Immature natural killer cell (primary cell): ENCODE measurements around the gene HSPA12A. TPM values are rescaled to one million over a fixed set of nuclear protein-coding genes. Genes with fewer than 3 reads are reported as not detected.

Experiments
- DNase-seq, 3 donors: peaks; one replicate each; pipeline ENCODE4 v3.0.0; 2022; ENCODE audit warnings: mixed read lengths in 1 of 3
- H3K27ac Mint-ChIP-seq, 6 donors: one replicate each; pipeline ENCODE4 v1.8.0; 2020; ENCODE audit warnings: mixed read lengths in 6 of 6, mild to moderate bottlenecking in 5 of 6, inconsistent platforms in 4 of 6, moderate library complexity in 3 of 6
- H3K27me3 Mint-ChIP-seq, 3 donors: one replicate each; pipeline ENCODE4 v1.8.0; 2020 to 2021; ENCODE audit warnings: low read depth in 3 of 3, mild to moderate bottlenecking in 3 of 3, mixed read lengths in 3 of 3, moderate library complexity in 3 of 3, inconsistent platforms in 1 of 3
- H3K36me3 Mint-ChIP-seq, 3 donors: one replicate each; pipeline ENCODE4 v1.8.0; 2020; ENCODE audit warnings: mixed read lengths in 3 of 3, inconsistent platforms in 2 of 3, mild to moderate bottlenecking in 2 of 3
- H3K4me1 Mint-ChIP-seq, 2 donors: one replicate each; pipeline ENCODE4 v1.8.0; 2020; ENCODE audit warnings: inconsistent platforms in 2 of 2, mild to moderate bottlenecking in 2 of 2, mixed read lengths in 2 of 2, moderate library complexity in 1 of 2
- H3K4me3 Mint-ChIP-seq, 5 donors: one replicate each; pipeline ENCODE4 v1.8.0; 2020; ENCODE audit warnings: mild to moderate bottlenecking in 5 of 5, mixed read lengths in 5 of 5, inconsistent platforms in 3 of 5, moderate library complexity in 3 of 5
- H3K9me3 Mint-ChIP-seq, 6 donors: one replicate each; pipeline ENCODE4 v1.8.0; 2020; ENCODE audit warnings: mild to moderate bottlenecking in 6 of 6, mixed read lengths in 6 of 6, inconsistent platforms in 4 of 6, moderate library complexity in 3 of 6
- polyA plus RNA-seq, 3 donors: library from polyadenylated mRNA; unstranded; fragments of 300-500 nt; fragmentation: Illumina TruSeq; gene quantifications; one replicate each; pipeline ENCODE4 v1.2.3, GENCODE V29; 2021

Gene HSPA12A
- polyA plus RNA-seq, 3 donors from 2014 or later, result 0.04 TPM; not detected in 2

- Mint-ChIP-seq H3K4me1 (no peaks in the 10 kb centered on the region), H3K27ac (no peak overlapping the region), H3K4me3 (no peak overlapping the region), H3K9me3 (peaks cover 0 to 3% (median 0%) of the 10 kb centered on the region in 6 donors), H3K36me3 (no peaks in the 10 kb centered on the region), H3K27me3 (peaks cover 0 to 8% (median 4%) of the 10 kb centered on the region in 3 donors)
- no peak for DNase-seq
Measured at GRCh38 chr10:116667484-116667883, 74.9 kb downstream of the HSPA12A start.

DNA sequence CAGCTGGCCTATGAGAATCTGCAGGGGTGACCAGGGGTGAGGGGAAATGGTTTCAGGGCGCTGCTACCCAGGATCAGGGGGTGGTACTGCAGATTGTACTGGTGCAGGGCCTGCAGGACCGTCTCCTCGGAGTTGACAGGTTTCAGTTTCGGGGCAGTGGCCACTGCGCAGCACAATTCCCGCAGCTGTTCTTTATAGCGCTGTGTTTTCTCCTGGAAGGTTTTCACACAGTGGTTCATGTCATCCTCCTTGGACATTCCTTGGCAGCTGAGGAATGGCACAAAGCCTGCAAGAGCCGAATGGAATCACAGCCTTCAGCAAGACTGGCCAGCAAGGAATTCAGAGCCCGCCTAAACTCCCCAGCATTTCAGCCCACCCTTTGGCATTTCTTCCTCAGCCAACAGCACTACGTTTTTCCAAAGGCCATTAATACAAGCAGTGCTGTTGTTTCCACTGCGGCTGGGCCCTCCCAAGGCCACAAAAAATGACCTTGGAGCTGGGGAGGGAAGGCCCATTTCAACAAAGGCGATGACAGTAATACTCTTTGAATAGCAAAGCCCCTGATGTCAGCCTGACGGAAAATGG is 76.7 kb downstream of the HSPA12A start:
- no peak for DNase-seq
- Mint-ChIP-seq H3K27me3 (peaks cover 0 to 8% (median 4%) of the 10 kb centered on the region in 3 donors), H3K4me1 (no peaks in the 10 kb centered on the region), H3K4me3 (no peak overlapping the region), H3K36me3 (no peaks in the 10 kb centered on the region), H3K9me3 (peaks cover 0 to 2% (median 0%) of the 10 kb centered on the region in 6 donors), H3K27ac (no peak overlapping the region)

GRCh38 chr10:116664631-116665030 is 77.7 kb downstream of the HSPA12A start:
- no peak overlapping the region for H3K27ac Mint-ChIP-seq
- H3K9me3 Mint-ChIP-seq, result no peaks in the 10 kb centered on the region
- H3K4me3 Mint-ChIP-seq, result no peak overlapping the region
- H3K4me1 Mint-ChIP-seq, result no peaks in the 10 kb centered on the region
- DNase-seq, result no peak
- H3K36me3 Mint-ChIP-seq, result no peaks in the 10 kb centered on the region
- H3K27me3 Mint-ChIP-seq, result peaks cover 0 to 8% (median 4%) of the 10 kb centered on the region in 3 donors

DNA sequence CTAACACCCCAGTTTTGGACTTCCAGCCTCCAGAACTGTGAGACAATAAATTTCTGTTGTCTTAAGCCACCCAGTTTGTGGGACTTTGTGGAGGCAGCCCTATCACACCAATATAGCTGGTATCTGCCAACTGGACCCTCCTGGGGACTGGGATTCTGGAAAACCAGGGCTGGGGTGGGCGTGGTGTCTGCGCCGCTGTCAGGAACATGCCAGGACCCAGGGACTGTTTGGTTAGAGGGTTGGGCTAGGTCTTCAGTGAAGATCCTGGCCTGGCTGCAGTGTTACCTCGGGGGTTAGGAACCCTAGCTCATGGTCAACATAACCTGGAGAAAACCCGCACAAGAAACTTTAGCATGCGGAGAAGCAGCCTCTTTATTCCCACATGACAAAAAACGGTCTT is 79.0 kb downstream of the HSPA12A start:
- peaks cover 0 to 3% (median 0%) of the 10 kb centered on the region in 3 donors for H3K27me3 Mint-ChIP-seq
- no peaks in the 10 kb centered on the region for H3K4me1 Mint-ChIP-seq
- no peak overlapping the region for H3K4me3 Mint-ChIP-seq
- no peak overlapping the region for H3K27ac Mint-ChIP-seq
- no peaks in the 10 kb centered on the region for H3K9me3 Mint-ChIP-seq
- no peaks in the 10 kb centered on the region for H3K36me3 Mint-ChIP-seq
- DNase-seq, result no peak

- Mint-ChIP-seq H3K4me1 (no peaks in the 10 kb centered on the region), H3K36me3 (no peaks in the 10 kb centered on the region), H3K27ac (no peak overlapping the region), H3K27me3 (peaks cover 0 to 1% (median 0%) of the 10 kb centered on the region in 3 donors), H3K4me3 (no peak overlapping the region), H3K9me3 (no peaks in the 10 kb centered on the region)
- no peak for DNase-seq
Measured at GRCh38 chr10:116660860-116661259, 81.5 kb downstream of the HSPA12A start.

- no peaks in the 10 kb centered on the region for H3K9me3 Mint-ChIP-seq
- H3K4me1 Mint-ChIP-seq, result no peaks in the 10 kb centered on the region
- H3K27ac Mint-ChIP-seq, result no peak overlapping the region
- no peak for DNase-seq
- no peaks in the 10 kb centered on the region for H3K36me3 Mint-ChIP-seq
- H3K27me3 Mint-ChIP-seq, result no peaks in the 10 kb centered on the region
- H3K4me3 Mint-ChIP-seq, result no peak overlapping the region
Measured at GRCh38 chr10:116659049-116659670, 83.2 kb downstream of the HSPA12A start.

GRCh38 chr10:116657863-116658551 is 84.4 kb downstream of the HSPA12A start:
- peaks cover 0 to 3% (median 1%) of the 10 kb centered on the region in 3 donors for H3K27me3 Mint-ChIP-seq
- no peak overlapping the region for H3K27ac Mint-ChIP-seq
- peaks cover 0 to 4% (median 0%) of the 10 kb centered on the region in 6 donors for H3K9me3 Mint-ChIP-seq
- no peaks in the 10 kb centered on the region for H3K36me3 Mint-ChIP-seq
- no peak overlapping the region for H3K4me3 Mint-ChIP-seq
- DNase-seq, result no peak
- no peaks in the 10 kb centered on the region for H3K4me1 Mint-ChIP-seq

DNA sequence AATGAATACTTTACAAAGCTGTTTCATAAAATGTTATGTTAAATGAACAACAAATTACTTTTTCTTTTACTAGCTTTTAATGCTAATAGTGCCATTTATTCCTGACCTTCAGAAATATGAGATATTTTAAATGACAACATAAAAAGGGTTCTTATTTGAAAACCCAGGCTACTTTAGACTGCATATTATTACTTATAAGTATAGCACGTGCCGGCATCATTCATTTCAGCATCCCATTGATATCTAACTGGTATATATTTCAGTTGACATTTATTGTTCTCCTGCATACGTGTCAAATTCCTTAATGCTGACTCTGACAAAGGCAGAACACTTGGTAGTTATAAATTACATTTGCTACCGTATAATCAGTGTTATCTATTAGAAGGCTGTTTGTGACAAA is 86.3 kb downstream of the HSPA12A start:
- no peaks in the 10 kb centered on the region for H3K4me1 Mint-ChIP-seq
- H3K27me3 Mint-ChIP-seq, result peaks cover 0 to 3% (median 3%) of the 10 kb centered on the region in 3 donors
- H3K9me3 Mint-ChIP-seq, result peaks cover 0 to 4% (median 0%) of the 10 kb centered on the region in 6 donors
- H3K36me3 Mint-ChIP-seq, result no peaks in the 10 kb centered on the region
- no peak overlapping the region for H3K4me3 Mint-ChIP-seq
- H3K27ac Mint-ChIP-seq, result no peak overlapping the region
- no peak for DNase-seq

DNA sequence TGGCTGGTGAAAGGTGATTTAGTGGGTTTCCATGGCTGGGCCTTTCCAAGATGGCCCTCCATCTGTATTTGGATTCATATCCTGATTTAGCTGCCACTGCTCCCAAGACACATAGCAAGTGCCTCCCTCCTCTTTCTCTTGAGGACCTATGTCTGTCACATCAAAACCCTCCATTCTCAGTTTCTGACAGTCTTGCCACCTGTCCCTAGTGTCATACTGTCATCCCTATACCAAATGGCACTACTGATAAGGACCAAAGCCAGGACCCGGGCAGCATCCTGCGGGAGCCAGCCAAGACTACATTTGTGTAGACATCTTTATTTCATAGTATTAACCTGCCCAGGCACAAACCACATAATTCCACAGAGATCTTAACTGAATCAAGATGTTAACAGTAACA is 86.8 kb downstream of the HSPA12A start:
- Mint-ChIP-seq H3K4me1 (no peaks in the 10 kb centered on the region), H3K27me3 (peaks cover 0 to 3% (median 3%) of the 10 kb centered on the region in 3 donors), H3K4me3 (no peak overlapping the region), H3K9me3 (peaks cover 0 to 4% (median 0%) of the 10 kb centered on the region in 6 donors), H3K27ac (no peak overlapping the region), H3K36me3 (no peaks in the 10 kb centered on the region)
- DNase-seq, result no peak

DNA sequence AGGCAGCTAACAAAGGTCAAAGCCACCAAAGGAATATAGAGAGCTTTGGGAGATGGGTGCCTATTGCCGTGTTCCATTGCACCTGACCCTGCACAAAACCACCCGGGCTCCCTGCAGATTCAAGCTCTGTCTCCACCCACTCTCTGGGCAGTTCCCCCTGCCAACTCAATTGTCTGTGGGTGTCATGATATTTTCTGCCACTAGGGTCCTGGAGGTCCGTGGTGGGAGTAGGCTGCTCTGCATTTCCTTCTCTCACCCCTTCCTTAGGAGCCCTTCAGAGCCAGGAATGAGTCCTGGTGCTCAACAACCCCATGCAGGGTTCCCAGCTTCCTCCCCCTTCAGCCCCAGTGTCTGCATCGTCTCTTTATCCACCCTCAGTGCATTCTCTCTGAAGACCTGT is 87.5 kb downstream of the HSPA12A start:
- DNase-seq, result no peak
- Mint-ChIP-seq H3K4me3 (no peak overlapping the region), H3K27ac (no peak overlapping the region), H3K36me3 (no peaks in the 10 kb centered on the region), H3K4me1 (no peaks in the 10 kb centered on the region), H3K9me3 (peaks cover 0 to 4% (median 0%) of the 10 kb centered on the region in 6 donors), H3K27me3 (peaks cover 0 to 3% (median 3%) of the 10 kb centered on the region in 3 donors)

GRCh38 chr10:116653885-116654284 is 88.5 kb downstream of the HSPA12A start:
- Mint-ChIP-seq H3K36me3 (no peaks in the 10 kb centered on the region), H3K27ac (no peak overlapping the region), H3K4me1 (no peaks in the 10 kb centered on the region), H3K27me3 (peaks cover 0 to 3% (median 3%) of the 10 kb centered on the region in 3 donors), H3K4me3 (no peak overlapping the region), H3K9me3 (peaks cover 0 to 6% (median 0%) of the 10 kb centered on the region in 6 donors)
- no peak for DNase-seq

- H3K4me3 Mint-ChIP-seq, result no peak overlapping the region
- H3K36me3 Mint-ChIP-seq, result no peaks in the 10 kb centered on the region
- no peak overlapping the region for H3K27ac Mint-ChIP-seq
- peaks cover 0 to 5% (median 0%) of the 10 kb centered on the region in 6 donors for H3K9me3 Mint-ChIP-seq
- H3K27me3 Mint-ChIP-seq, result peaks cover 0 to 3% (median 2%) of the 10 kb centered on the region in 3 donors
- H3K4me1 Mint-ChIP-seq, result no peaks in the 10 kb centered on the region
- no peak for DNase-seq
Measured at GRCh38 chr10:116648903-116649302, 93.5 kb downstream of the HSPA12A start.

DNA sequence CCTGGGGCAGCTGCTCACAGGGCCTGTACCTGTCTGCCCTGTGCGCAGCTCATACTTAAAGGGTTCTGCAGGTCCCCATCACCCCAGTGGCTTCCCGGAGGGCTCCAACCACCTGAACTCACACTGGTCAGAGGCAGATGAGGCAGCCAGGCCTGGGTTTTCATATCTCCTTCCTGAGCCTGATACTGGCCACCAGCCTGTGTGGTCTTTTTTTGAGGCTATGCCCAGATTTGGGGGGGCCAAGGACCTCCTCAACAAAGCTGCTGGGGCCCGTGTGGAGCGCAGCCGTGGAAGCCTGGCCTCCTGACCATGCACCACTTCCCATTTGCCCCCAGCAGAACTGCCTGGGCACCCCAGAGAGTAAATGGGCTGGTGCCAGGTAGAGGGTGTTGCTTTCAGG is 95.9 kb downstream of the HSPA12A start:
- Mint-ChIP-seq H3K4me3 (no peak overlapping the region), H3K36me3 (no peaks in the 10 kb centered on the region)

DNA sequence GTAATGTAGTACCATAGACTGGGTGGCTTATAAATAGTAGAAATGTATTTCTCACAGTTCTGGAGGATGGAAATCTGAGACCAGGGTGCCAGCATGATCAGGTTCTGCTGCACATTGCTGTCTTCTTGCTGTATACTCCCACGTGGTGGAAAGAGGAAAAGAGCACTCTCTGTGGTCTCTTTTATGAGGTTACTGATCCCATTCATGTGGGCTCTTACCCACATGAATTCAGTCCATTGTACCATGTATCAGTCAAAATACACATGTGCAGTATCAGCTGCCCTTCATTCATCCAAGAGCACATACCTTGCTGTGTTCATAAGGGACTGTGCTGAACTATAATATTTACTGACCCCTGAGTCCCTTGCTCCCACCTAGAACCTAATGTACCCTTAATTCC is 104.5 kb downstream of the HSPA12A start:
- Mint-ChIP-seq H3K4me3 (no peak overlapping the region), H3K4me1 (no peaks in the 10 kb centered on the region), H3K9me3 (peaks cover 0 to 5% (median 0%) of the 10 kb centered on the region in 6 donors), H3K36me3 (no peaks in the 10 kb centered on the region), H3K27ac (no peak overlapping the region), H3K27me3 (peaks cover 0 to 5% (median 0%) of the 10 kb centered on the region in 3 donors)
- DNase-seq, result no peak

More for the DNA sequence above, 95.9 kb downstream of the HSPA12A start:
- Mint-ChIP-seq H3K9me3 (peaks cover 0 to 5% (median 1%) of the 10 kb centered on the region in 6 donors), H3K27ac (no peak overlapping the region), H3K4me1 (no peaks in the 10 kb centered on the region), H3K27me3 (peaks cover 0 to 1% (median 0%) of the 10 kb centered on the region in 3 donors)
- DNase-seq, result no peak
